Endodermal cell (in vitro differentiated cells): Measurements from ENCODE around the gene RTL9. TPM values are rescaled to one million over a fixed set of nuclear protein-coding genes. Genes with fewer than 3 reads are reported as not detected.

Experiments
- DNase-seq: peaks from one replicate; pipeline ENCODE4 v3.0.0-alpha.2; 2017
- H3K27ac ChIP-seq: 2 replicates; pipeline ENCODE4 v1.5.1; 2013; ENCODE audit warnings: mild to moderate bottlenecking, low read depth, low read length, moderate library complexity
- H3K27me3 ChIP-seq: 2 replicates; pipeline ENCODE4 v1.6.1; 2013; ENCODE audit warnings: mild to moderate bottlenecking, low read length, moderate library complexity; ENCODE audit not compliant: insufficient read depth, control insufficient read depth, poor library complexity, severe bottlenecking
- H3K36me3 ChIP-seq: 2 replicates; pipeline ENCODE4 v1.7.0; 2013; ENCODE audit warnings: mild to moderate bottlenecking, low read length, moderate library complexity; ENCODE audit not compliant: control insufficient read depth, insufficient read depth
- H3K4me1 ChIP-seq: one replicate; pipeline ENCODE4 v1.7.0; 2013; ENCODE audit warnings: low read length; ENCODE audit not compliant: control insufficient read depth, insufficient read depth
- H3K4me3 ChIP-seq: 2 replicates; pipeline ENCODE4 v1.5.1; 2013; ENCODE audit warnings: mild to moderate bottlenecking, low read length, moderate library complexity
- H3K9ac ChIP-seq: 2 replicates; pipeline ENCODE4 v1.6.1; 2013; ENCODE audit warnings: mild to moderate bottlenecking, low read length, moderate library complexity; ENCODE audit not compliant: poor library complexity, severe bottlenecking; ENCODE audit errors: extremely low read depth
- H3K9me3 ChIP-seq: 2 replicates; pipeline ENCODE4 v1.6.1; 2013; ENCODE audit warnings: mild to moderate bottlenecking, low read length, moderate library complexity; ENCODE audit not compliant: control insufficient read depth
- H3K27ac Mint-ChIP-seq: 2 replicates; pipeline ENCODE4 v1.8.0; 2020; ENCODE audit warnings: mixed read lengths
- H3K27me3 Mint-ChIP-seq: 2 replicates; pipeline ENCODE4 v1.8.0; 2021; ENCODE audit warnings: mild to moderate bottlenecking, mixed read lengths; ENCODE audit not compliant: insufficient read depth
- H3K36me3 Mint-ChIP-seq: 2 replicates; pipeline ENCODE4 v1.8.0; 2020; ENCODE audit warnings: low read depth, mixed read lengths
- H3K4me1 Mint-ChIP-seq: 2 replicates; pipeline ENCODE4 v1.8.0; 2020; ENCODE audit warnings: mixed read lengths
- H3K4me3 Mint-ChIP-seq: 2 replicates; pipeline ENCODE4 v1.8.0; 2020; ENCODE audit warnings: mild to moderate bottlenecking, moderate library complexity, mixed read lengths
- H3K9me3 Mint-ChIP-seq: 2 replicates; pipeline ENCODE4 v1.8.0; 2020; ENCODE audit warnings: mild to moderate bottlenecking, mixed read lengths
- CTCF ChIP-seq: fragments of 200-600 bp; sonication (generic); conservative IDR thresholded peaks from 2 replicates; pipeline ENCODE4 v1.5.0; 2021; ENCODE audit warnings: antibody characterized with exemption, mild to moderate bottlenecking
- WGBS, 2 experiments: methylation state at CpG; one replicate each; pipeline versions ENCODE4 v1.1.5 to v1.1.7; 2013; ENCODE audit warnings: missing lambda C conversion rate in 2 of 2, mixed read lengths in 1 of 2; ENCODE audit not compliant: insufficient coverage in 1 of 2, insufficient read length in 1 of 2; 5-methylcytosine and 5-hydroxymethylcytosine counted together
- total RNA-seq, 2 donors: library from RNA; stranded (reverse); fragmentation: NEBNext Ultra II Directional in 1 of 2; extraction: Animal tissue kit (Norgen Biotek cat#: 25700) in 1 of 2; gene quantifications; 2 replicates in 1 of 2; 3 replicates in 1 of 2; pipeline ENCODE4 v1.2.1, GENCODE V29; 2021

RTL9 gene
- total RNA-seq, 2 donors from 2014 or later, result 0.29 TPM

- peaks cover 55% of the 10 kb centered on the region for H3K4me1 Mint-ChIP-seq
- WGBS, 2 experiments, result 100% methylated on average over 1 of the region's 1 CpG
These were observed 47.0 kb upstream of the RTL9 start for GRCh38 chrX:110311437-110312230.

GRCh38 chrX:110315551-110315950, 43.1 kb upstream of the RTL9 start:
- H3K4me3 ChIP-seq, result peak overlapping the region; percentile 95
- Mint-ChIP-seq H3K9me3 (no peaks in the 10 kb centered on the region), H3K4me1 (peaks cover 58% of the 10 kb centered on the region), H3K36me3 (no peaks in the 10 kb centered on the region), H3K27ac (no peak overlapping the region), H3K4me3 (peak overlapping the region; percentile 97), H3K27me3 (no peaks in the 10 kb centered on the region)
- H3K27me3 ChIP-seq, result no peaks in the 10 kb centered on the region
- H3K4me1 ChIP-seq, result no peaks in the 10 kb centered on the region
- no peak overlapping the region for H3K27ac ChIP-seq
- no peaks in the 10 kb centered on the region for H3K36me3 ChIP-seq
- WGBS, 2 experiments, result 71% methylated on average over 1 of the region's 1 CpG; no CpG with 5 or more reads in 1 of the 2 experiments
- no peaks in the 10 kb centered on the region for H3K9me3 ChIP-seq
- no peak for TF ChIP-seq CTCF
- H3K9ac ChIP-seq, result peak overlapping the region; percentile 76
- no peak for DNase-seq

More at GRCh38 chrX:110311437-110312230, 47.0 kb upstream of the RTL9 start:
- H3K4me3 Mint-ChIP-seq, result no peak overlapping the region
- H3K27ac Mint-ChIP-seq, result no peak overlapping the region
- DNase-seq, result no peak
- Histone ChIP-seq H3K36me3 (no peaks in the 10 kb centered on the region), H3K4me1 (no peaks in the 10 kb centered on the region), H3K4me3 (peak overlapping the region; percentile 95), H3K9ac (no peak overlapping the region), H3K27ac (no peak overlapping the region), H3K27me3 (no peaks in the 10 kb centered on the region), H3K9me3 (no peaks in the 10 kb centered on the region)
- no peaks in the 10 kb centered on the region for H3K36me3 Mint-ChIP-seq
- TF ChIP-seq CTCF, result no peak
- no peaks in the 10 kb centered on the region for H3K27me3 Mint-ChIP-seq
- no peaks in the 10 kb centered on the region for H3K9me3 Mint-ChIP-seq

- no peak overlapping the region for H3K27ac ChIP-seq
- peak overlapping the region; percentile 76 for H3K9ac ChIP-seq
- no peaks in the 10 kb centered on the region for H3K4me1 ChIP-seq
- H3K4me3 ChIP-seq, result peak overlapping the region; percentile 95
- H3K27me3 ChIP-seq, result no peaks in the 10 kb centered on the region
- H3K36me3 Mint-ChIP-seq, result no peaks in the 10 kb centered on the region
- H3K27ac Mint-ChIP-seq, result peak overlapping the region; percentile 88
- H3K27me3 Mint-ChIP-seq, result no peaks in the 10 kb centered on the region
- no peak for TF ChIP-seq CTCF
- H3K9me3 Mint-ChIP-seq, result no peaks in the 10 kb centered on the region
- no peaks in the 10 kb centered on the region for H3K9me3 ChIP-seq
- whole genome bisulfite sequencing, 2 experiments, result 6% methylated on average over 6 of the region's 12 CpGs; no CpG with 5 or more reads in 1 of the 2 experiments
- peak overlapping the region; percentile 97 for H3K4me3 Mint-ChIP-seq
- peaks cover 62% of the 10 kb centered on the region for H3K4me1 Mint-ChIP-seq
- no peaks in the 10 kb centered on the region for H3K36me3 ChIP-seq
- no peak for DNase-seq
These were observed 42.1 kb upstream of the RTL9 start for GRCh38 chrX:110316351-110317060.
